ENCODE data around the gene MACC1. TPM values are rescaled to one million over a fixed set of nuclear protein-coding genes. Genes with fewer than 3 reads are reported as not detected.
A peak's percentile ranks its signal among the peaks of the same experiment; 100 is the strongest.

MACC1 gene
- total and polyA plus RNA-seq, 10 of the 15 experiments (the other 5 are each of a cell fraction or from before 2014, with no cell fraction given): 6.0 to 61.1 (median 12.7) TPM

GRCh38 chr7:20241194-20241910 lies 24.2 kb upstream of the MACC1 start:
- Histone ChIP-seq H3K4me3 (no peak overlapping the region), H3K4me2 (ENCODE audit: control insufficient read depth, insufficient read depth) (peak overlapping the region; percentile 46), H3K4me1 (ENCODE audit: control insufficient read depth, insufficient read depth, low read length) (peaks cover 49% of the 10 kb centered on the region), H3K27ac (ENCODE audit: control insufficient read depth, insufficient read depth) (peak overlapping the region; percentile 76), H3K27me3 (replicated peaks in 1 of 2; ENCODE audit: control insufficient read depth in 2 of 2, insufficient read depth in 2 of 2, low read length in 1 of 2) (no peaks in the 10 kb centered on the region), H3K9me3 (replicated peaks; ENCODE audit: control insufficient read depth, insufficient read depth, low read length) (no peaks in the 10 kb centered on the region; the same call in 2 of the 3 replicates), H4K20me1 (ENCODE audit: control insufficient read depth, insufficient read depth) (no peaks in the 10 kb centered on the region), H3K36me3 (ENCODE audit: control insufficient read depth in 2 of 2, insufficient read depth in 2 of 2, low read length in 1 of 2) (no peaks in the 10 kb centered on the region), H2AFZ (ENCODE audit: control insufficient read depth, low read depth, low read length) (peak overlapping the region; percentile 52), H3K79me2 (ENCODE audit: control insufficient read depth, insufficient read depth, low read length) (no peaks in the 10 kb centered on the region), H3K9ac (ENCODE audit: control insufficient read depth, insufficient read depth, low read length) (no peak overlapping the region)
- POLR2A ChIA-PET: interaction anchor here (0.8 to 10.2 kb wide), 13 partner anchors 21 to 86 kb away, joined by 3 to 151 read pairs (median 4); partner anchors contain the start of gene MACC1
- ATAC-seq: peak; percentile 15
- peak; percentile 23 for FAIRE-seq
- RAD21 ChIA-PET (ENCODE audit: unreplicated experiment): interaction anchor here (0.6 to 11.5 kb wide), 19 partner anchors 10 to 1848 kb away, joined by 3 to 230 read pairs (median 7); partner anchors contain the start of genes ITGB8 and MACC1
- BruUV-seq (replicated peaks): no TSS peak
- in situ Hi-C loops (cut with MboI) (loop anchor here (5.0 to 25.0 kb wide), 3 partner anchors 46 to 1696 kb away; partner anchors contain the start of gene CDCA7L), intact Hi-C loops (cut with micrococcal nuclease; ENCODE audit: unreplicated experiment) (loop anchor here (2.0 kb wide), 1 partner anchor 25 kb away; no protein-coding TSS in a partner anchor)
- CTCF ChIA-PET: interaction anchor here (0.8 to 12.5 kb wide), 15 partner anchors 10 to 70 kb away, joined by 3 to 159 read pairs (median 5); partner anchors contain the start of gene MACC1
- no peak for DNase-seq (ENCODE audit: low read depth, low spot score)
- 30% methylated on average over 3 of the region's 3 CpGs for WGBS (ENCODE audit: insufficient coverage, insufficient replicate concordance, low lambda C conversion rate, missing lambda C conversion rate)
- SMC1A ChIA-PET (ENCODE audit: uncharacterized antibody, unreplicated experiment): interaction anchor here (0.8 to 16.4 kb wide), 25 partner anchors 9 to 258 kb away, joined by 3 to 474 read pairs (median 7); partner anchors contain the start of genes ITGB8 and MACC1
- no peak for TF ChIP-seq CUX1 (IDR thresholded peaks at IDR 0.05; ENCODE audit: insufficient replicate concordance, low read depth, low read length)
- TF ChIP-seq RFX5 (IDR thresholded peaks at IDR 0.05; ENCODE audit: low read depth, low read length): no peak
- 0 out of 2 replicates have a peak, but pooled peaks have one; percentile 18 for TF ChIP-seq SMARCA5 (IDR thresholded peaks at IDR 0.05)
- peak; percentile 87 for TF ChIP-seq ATF7 (IDR thresholded peaks at IDR 0.05; ENCODE audit: low read depth)
- TF ChIP-seq BMI1 (IDR thresholded peaks at IDR 0.05; ENCODE audit: borderline replicate concordance): peak; percentile 61; the same call in 1 of the 2 replicates
- 0 out of 2 replicates have a peak, but pooled peaks have one; percentile 30 for TF ChIP-seq PKNOX1 (IDR thresholded peaks at IDR 0.05)
- TF ChIP-seq ASH2L (IDR thresholded peaks at IDR 0.05; ENCODE audit: borderline replicate concordance, low read depth): no peak
- peak in 1 of 2 experiments; percentile 62; a peak in 2 of 4 replicates for TF ChIP-seq BHLHE40 (IDR thresholded peaks at IDR 0.05; ENCODE audit: borderline replicate concordance in 1 of 2, low read depth in 2 of 2, low read length in 1 of 2)
- 0 out of 2 replicates have a peak, but pooled peaks have one; percentile 89 for TF ChIP-seq DPF2 (IDR thresholded peaks at IDR 0.05)
- no peak for TF ChIP-seq SMC3 (IDR thresholded peaks at IDR 0.05; ENCODE audit: borderline replicate concordance, low read length)
- peak in 1 of 2 experiments; percentile 67; a peak in 2 of 4 replicates for TF ChIP-seq EP300 (IDR thresholded peaks at IDR 0.05; ENCODE audit: borderline replicate concordance in 1 of 2, control insufficient read depth in 1 of 2, low read depth in 2 of 2, low read length in 2 of 2)
- TF ChIP-seq RUNX3 (IDR thresholded peaks at IDR 0.05; ENCODE audit: low read length): 0 out of 2 replicates have a peak, but pooled peaks have one; percentile 21
- no peak for TF ChIP-seq ZNF217 (IDR thresholded peaks at IDR 0.05)

All from GM12878 (cell line).